HG03457 (cell line): Measurements from ENCODE around the gene BABAM2.

Experiments used
- ATAC-seq: cut with Tn5 transposase; IDR thresholded peaks from one replicate; pipeline ENCODE4 v1.9.1; 2021; ENCODE audit warnings: moderate number of reproducible peaks; ENCODE audit not compliant: unreplicated experiment

The BABAM2 gene

GRCh38 chr2:28269019-28269784 lies 378.7 kb downstream of the BABAM2 start:
- ATAC-seq, result no peak

GRCh38 chr2:28270456-28271152 lies 380.1 kb downstream of the BABAM2 start:
- no peak for ATAC-seq

GRCh38 chr2:28271231-28271918 lies 380.8 kb downstream of the BABAM2 start:
- ATAC-seq, result no peak

GRCh38 chr2:28271919-28272250 lies 381.4 kb downstream of the BABAM2 start:
- ATAC-seq, result no peak

GRCh38 chr2:28273751-28274150 lies 383.2 kb downstream of the BABAM2 start:
- no peak for ATAC-seq

GRCh38 chr2:28274911-28275685 lies 384.6 kb downstream of the BABAM2 start:
- no peak for ATAC-seq

- ATAC-seq, result no peak
Measured at GRCh38 chr2:28276076-28276618, 385.6 kb downstream of the BABAM2 start.

- no peak for ATAC-seq
Measured at GRCh38 chr2:28276807-28277206, 386.3 kb downstream of the BABAM2 start.

GRCh38 chr2:28277466-28277865 lies 386.9 kb downstream of the BABAM2 start:
- no peak for ATAC-seq

GRCh38 chr2:28279371-28279770 lies 388.8 kb downstream of the BABAM2 start:
- ATAC-seq, result no peak

GRCh38 chr2:28280619-28281018 lies 390.1 kb downstream of the BABAM2 start:
- no peak for ATAC-seq

GRCh38 chr2:28281739-28282138 lies 391.2 kb downstream of the BABAM2 start:
- no peak for ATAC-seq

- no peak for ATAC-seq
Measured at GRCh38 chr2:28282248-28282647, 391.7 kb downstream of the BABAM2 start.

- no peak for ATAC-seq
Measured at GRCh38 chr2:28282861-28283646, 392.5 kb downstream of the BABAM2 start.

- ATAC-seq, result no peak
Measured at GRCh38 chr2:28283861-28284260, 393.3 kb downstream of the BABAM2 start.

GRCh38 chr2:28286678-28287077 lies 396.1 kb downstream of the BABAM2 start:
- no peak for ATAC-seq

GRCh38 chr2:28287256-28287915 lies 396.9 kb downstream of the BABAM2 start:
- no peak for ATAC-seq

GRCh38 chr2:28288620-28289019 lies 398.1 kb downstream of the BABAM2 start:
- no peak for ATAC-seq

GRCh38 chr2:28291811-28292440 lies 401.4 kb downstream of the BABAM2 start:
- ATAC-seq, result no peak
